ENCODE data around the gene NUP58.
A peak's percentile ranks its signal among the peaks of the same experiment; 100 is the strongest.

The NUP58 gene

DNA sequence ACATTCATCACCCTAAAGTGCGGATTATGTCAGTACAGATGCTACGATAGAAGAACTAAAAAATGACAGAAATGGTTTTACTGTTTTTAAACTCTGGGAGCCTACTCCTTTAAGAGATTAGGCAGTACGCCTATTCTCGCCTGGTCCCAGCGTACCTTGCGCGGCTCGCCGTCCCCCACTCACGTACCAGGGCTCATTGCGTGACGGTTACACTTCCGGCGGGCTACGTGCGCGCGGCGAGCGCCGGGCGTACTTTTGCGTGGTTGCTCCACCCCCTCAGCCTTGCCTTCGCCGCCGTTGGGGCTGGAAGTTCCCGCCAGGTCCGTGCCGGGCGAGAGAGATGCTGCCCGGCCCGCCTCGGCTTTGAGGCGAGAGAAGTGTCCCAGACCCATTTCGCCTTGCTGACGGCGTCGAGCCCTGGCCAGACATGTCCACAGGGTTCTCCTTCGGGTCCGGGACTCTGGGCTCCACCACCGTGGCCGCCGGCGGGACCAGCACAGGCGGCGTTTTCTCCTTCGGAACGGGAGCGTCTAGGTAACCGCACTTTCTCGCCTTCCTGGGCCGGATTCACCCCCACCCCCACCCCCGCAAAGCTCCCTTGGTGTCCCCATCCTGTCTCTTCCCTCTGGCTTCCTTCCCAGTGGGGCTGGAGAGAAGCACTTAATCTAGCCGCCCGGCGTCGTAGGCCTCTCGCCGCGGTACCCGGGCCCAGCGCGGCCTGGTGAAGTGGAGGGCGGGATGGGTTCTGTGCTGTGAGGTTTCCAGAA is at the start of gene NUP58:
NUP58 (plus strand) TSS at position 279 of the 767 bp plus-strand sequence; CDS start at position 428, 149 bp downstream.
- DNase-seq, result peak; percentile 92

GRCh38 chr13:25252225-25252624 is 49.2 kb upstream of the NUP58 start:
- no peak for DNase-seq

GRCh38 chr13:25252752-25253151 is 48.7 kb upstream of the NUP58 start:
- no peak for DNase-seq

GRCh38 chr13:25253702-25254101 is 47.7 kb upstream of the NUP58 start:
- DNase-seq, result no peak

DNA sequence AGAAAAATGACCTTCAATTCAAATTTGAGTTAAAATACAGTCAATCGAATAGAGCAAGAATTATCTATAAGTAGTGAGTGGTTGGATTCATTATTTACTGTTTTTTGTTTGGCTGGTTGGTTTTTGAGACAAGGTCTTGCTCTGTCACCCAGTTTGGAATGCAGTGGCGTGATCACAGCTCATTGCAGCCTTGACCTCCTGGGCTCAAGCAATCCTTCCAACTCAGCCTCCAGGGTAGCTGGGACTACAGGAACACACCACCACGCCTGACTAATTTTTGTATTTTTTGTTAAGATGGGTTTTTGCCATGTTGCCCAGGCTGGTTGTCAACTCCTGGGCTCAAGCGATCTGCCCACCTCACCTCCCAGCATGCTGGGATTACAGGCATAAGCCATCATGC is 39.2 kb upstream of the NUP58 start:
- DNase-seq, result no peak

DNA sequence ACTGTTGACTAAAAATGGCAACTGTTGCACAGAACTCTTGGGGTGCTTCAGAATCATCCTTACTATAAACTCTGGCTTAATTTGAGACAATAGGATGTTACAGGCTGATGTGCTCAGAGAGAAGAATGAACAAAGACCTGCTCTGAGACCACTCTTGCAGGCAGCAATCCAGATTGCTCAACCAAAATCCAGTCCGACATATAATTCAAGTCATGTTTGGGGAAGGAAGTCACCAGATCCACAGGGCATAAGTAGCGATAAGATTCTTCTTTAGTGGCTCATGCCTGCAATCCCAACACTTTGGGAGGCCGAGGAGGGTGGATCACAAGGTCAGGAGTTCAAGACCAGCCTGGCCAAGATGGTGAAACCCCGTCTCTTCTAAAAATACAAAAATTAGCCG is 34.7 kb upstream of the NUP58 start:
- no peak for DNase-seq

- peak; percentile 30 for DNase-seq
These were observed 33.7 kb upstream of the NUP58 start for GRCh38 chr13:25267715-25268114.

GRCh38 chr13:25268561-25268960 is 32.9 kb upstream of the NUP58 start:
- no peak for DNase-seq

- DNase-seq, result no peak
These were observed 24.7 kb upstream of the NUP58 start for GRCh38 chr13:25276748-25277147.

- no peak for DNase-seq
These were observed 21.0 kb upstream of the NUP58 start for GRCh38 chr13:25280396-25280795.

DNA sequence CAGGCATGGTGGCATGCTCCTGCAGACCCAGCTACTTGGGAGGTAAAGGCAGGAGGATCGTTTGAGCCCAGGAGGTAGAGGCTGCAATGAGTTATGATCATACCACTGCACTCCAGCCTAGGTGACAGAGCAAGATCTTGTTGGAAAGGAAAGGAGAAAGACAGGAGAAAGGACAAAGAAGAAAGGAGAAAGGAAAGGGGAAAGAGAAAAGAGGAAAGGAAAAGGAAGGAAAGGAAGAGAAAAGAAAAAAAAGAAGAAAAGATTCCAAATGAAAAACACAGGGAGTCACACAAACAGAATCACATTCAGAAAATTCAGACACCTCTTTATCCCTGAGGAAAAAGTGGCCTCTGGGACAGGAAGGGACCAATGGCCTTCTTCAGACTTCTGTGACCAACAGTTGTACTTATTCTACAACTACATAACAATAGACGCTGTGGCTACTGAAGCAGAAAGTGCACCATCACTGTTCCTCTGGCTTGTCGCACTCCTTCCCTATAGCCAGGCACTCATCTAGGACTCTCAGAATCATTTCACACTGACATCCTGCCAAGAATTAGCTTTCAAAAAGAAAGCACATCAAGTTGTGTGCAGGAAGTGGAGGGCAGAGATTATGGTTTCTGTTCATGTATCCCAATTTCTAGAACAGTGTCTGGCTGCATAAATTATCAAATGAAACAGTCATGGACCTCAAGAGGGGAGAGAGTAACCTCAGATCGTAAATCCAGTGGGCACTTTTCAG is 20.1 kb upstream of the NUP58 start:
- DNase-seq, result peak; percentile 41

- DNase-seq, result no peak
These were observed 19.5 kb upstream of the NUP58 start for GRCh38 chr13:25281935-25282332.

DNA sequence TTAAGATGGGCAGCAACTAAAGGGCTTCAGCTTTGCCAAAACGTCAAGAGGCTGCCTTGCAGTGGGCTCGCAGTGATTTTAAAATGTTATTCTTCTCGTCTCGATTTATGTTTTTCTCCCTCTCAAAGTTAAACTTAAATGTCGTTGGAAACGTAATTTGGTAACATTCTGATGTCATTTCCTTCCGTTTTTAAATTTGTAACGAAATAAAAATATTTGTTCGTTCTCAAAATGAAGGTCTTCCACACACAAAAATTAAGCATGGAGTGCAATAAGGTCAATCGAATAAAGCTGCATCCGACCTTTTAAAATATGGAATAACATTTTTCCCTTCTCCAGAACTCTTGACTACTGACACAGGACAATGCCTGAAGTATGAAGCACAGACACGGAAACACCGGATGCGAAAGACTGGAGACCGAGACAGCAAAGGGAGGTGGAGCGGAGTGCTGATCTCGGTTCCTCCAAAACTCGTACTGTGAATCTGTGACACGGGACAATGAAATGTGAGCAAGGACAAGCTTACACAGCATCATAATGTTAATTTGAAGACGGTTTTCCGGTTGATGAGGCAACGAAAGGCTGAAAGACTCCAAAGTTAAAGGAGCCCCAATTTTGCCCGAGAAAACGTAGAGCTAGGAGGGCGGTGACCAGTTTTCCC is 15.0 kb upstream of the NUP58 start:
- peak; percentile 12 for DNase-seq

DNA sequence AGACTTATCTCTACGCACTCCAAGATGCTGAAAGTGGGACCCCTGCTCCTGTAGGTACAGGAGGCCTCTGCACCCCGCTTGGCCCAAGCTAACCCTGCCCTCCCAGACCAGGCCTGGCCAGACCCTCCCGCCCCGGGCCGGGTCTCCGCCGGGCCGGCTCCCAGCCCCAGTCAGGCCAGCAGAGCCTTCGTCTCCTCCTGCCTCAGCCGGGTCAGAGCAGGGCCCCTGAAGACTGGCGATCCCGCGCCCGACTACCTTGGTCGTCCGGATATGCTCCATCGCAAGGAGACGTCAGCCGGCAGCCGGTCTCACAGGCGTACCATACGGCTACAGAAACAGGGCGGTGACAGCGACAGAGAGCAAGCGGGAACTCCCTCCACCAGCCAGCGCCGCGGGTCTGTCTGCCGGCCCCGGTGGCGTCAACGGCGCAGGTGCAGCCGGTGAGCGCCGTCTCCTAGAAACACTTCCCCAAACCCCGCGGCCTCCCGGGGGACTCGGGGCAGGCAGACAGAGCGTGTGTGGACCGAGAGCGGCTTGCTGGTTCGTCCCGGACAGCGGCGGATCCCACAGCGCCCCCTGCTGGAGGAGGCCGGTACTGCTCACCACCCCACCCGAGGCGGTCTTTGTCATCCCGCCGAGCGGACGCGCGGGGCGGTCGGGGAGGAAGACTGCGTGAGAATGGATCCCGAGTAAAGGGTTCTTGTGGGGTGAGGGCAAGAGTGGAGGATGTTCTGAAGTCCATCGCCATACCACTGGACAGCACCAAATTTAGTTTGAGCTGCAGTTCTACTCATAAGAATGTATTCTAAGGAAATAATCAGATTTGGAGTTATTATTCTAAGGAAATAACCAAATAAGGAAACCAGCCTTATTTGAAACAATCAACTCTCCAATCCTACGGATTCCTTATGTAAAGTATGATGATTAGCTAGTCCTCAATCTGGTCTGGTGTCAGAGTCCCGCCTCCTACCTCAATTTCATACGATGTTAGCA is 14.2 kb upstream of the NUP58 start, which contains the start of gene MTMR6:
MTMR6 (minus strand) TSS at position 520 of the 993 bp plus-strand sequence; CDS start at position 279, 241 bp downstream.
- peak; percentile 90 for DNase-seq

DNA sequence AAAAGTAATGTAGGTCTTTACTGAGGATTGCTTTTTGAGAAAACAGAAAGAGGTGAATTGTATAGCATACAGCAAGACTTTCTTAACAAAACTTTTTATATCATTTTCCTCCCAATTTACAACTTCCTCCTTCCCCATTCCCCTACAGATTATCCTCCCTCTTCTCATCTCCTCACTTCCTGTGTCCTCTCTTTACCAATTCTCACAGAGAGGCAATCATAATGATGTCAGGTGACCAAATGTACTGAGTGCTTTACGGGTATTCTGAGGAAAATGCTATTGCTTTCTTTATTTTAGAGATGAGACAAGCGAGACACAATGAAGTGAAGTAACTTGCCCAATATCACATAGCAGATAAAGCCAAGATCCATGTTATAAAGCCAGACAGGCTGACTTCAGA is 12.5 kb upstream of the NUP58 start:
- DNase-seq, result peak; percentile 68

DNA sequence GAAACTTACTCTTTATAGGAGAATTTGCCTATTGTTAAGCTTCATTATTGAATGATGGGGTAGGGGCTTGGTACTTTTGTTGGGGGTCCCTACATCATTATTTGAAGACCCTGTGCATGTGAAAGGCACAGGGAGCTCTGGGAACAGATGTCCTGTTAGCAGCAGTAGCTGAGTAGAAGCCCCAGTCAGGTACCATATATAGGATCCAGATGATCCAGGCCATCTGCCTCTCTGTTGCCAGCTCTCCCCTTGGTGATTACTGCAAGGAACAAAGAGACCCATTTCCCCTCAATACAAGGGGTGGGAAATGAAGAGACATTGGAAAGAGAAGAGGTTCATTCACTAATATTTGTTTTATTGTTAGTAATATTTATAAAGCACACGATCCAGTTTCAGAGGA is 9.7 kb upstream of the NUP58 start:
- DNase-seq, result no peak

DNA sequence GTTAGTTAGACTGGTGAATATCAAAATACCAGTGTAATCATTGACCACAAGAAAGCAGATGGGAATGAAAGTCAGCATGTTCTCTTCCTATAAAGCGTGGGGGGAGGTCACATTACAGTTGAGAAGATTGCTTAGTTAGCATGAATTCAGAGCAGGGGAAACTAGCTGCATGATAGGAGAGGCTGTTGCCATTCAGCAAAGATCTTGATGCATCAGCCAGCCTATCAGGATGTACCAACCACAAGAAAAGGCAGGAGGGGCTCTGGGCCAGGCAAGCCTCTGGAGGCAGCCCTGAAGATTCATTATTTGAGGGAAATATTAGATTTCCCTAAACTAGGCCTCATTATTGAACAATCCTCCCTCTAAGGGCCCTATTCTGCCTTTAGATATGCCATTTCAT is 9.1 kb upstream of the NUP58 start:
- DNase-seq, result peak; percentile 85

DNA sequence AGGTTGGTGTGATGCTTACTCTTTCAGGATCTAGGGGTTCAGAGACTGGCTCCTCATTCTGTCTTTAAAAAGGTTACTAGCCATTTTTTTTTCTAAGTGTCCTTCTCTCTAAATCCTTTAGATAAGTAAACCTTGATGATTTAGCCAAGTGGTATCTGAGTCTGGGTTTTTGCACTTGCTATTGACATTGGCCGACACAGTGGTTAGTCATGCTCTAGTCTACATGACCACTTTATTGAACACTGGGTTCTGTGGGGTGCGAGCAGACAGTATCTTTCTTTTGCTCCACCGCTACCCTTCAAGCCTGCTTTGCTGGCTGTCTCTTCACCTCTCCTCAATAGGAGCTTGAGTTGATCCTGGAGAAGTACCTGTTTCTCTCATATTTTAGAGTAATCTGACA is 6.2 kb upstream of the NUP58 start:
- DNase-seq, result no peak

- DNase-seq, result no peak
These were observed 5.7 kb upstream of the NUP58 start for GRCh38 chr13:25295701-25296100.

GRCh38 chr13:25300861-25301346 is 521 bp upstream of the NUP58 start:
- no peak for DNase-seq

GRCh38 chr13:25302121-25302520 is 696 bp downstream of the NUP58 start:
- no peak for DNase-seq

All from OCI-M1 (cell line).